ENCODE data around the gene PATJ.

GRCh38 chr1:61756773-61757172, 14.5 kb downstream of the PATJ start:
- TF ChIP-seq CTCF (IDR thresholded peaks at IDR 0.05; ENCODE audit: poor library complexity) (no peak), EZH2 (IDR thresholded peaks at IDR 0.05; ENCODE audit: borderline replicate concordance) (no peak), EZH2phosphoT487 (IDR thresholded peaks at IDR 0.05; ENCODE audit: low read depth, severe bottlenecking, unreplicated experiment) (no peak)

All from hepatocyte (in vitro differentiated cells).